Neural cell (in vitro differentiated cells): Measurements from ENCODE around the gene TMEM143.

Source experiments
- MXI1 ChIP-seq: fragments of 450-650 bp; conservative IDR thresholded peaks from 2 replicates; pipeline ENCODE4 v1.6.1; 2014; ENCODE audit warnings: antibody characterized with exemption, mild to moderate bottlenecking; ENCODE audit not compliant: poor library complexity, severe bottlenecking
- POLR2AphosphoS5 ChIP-seq: IDR thresholded peaks from 2 replicates; pipeline ENCODE4 v1.6.1; 2012
- RAD21 ChIP-seq: fragments of 450-650 bp; conservative IDR thresholded peaks from 2 replicates; pipeline ENCODE4 v1.6.1; 2014; ENCODE audit warnings: antibody characterized with exemption, mild to moderate bottlenecking, moderate library complexity
- TF ChIP-seq, protein P1 (sequence below): fragments of 450-650 bp; IDR thresholded peaks from 2 replicates; pipeline ENCODE4 v1.5.1; 2014; ENCODE audit warnings: antibody characterized with exemption, mild to moderate bottlenecking, moderate library complexity; ENCODE audit not compliant: poor library complexity, severe bottlenecking

GRCh38 chr19:48342414-48342738 is 21.4 kb downstream of the TMEM143 start:
- TF ChIP-seq RAD21 (no peak), POLR2AphosphoS5 (no peak), MXI1 (no peak)
- TF ChIP-seq, protein P1, sequence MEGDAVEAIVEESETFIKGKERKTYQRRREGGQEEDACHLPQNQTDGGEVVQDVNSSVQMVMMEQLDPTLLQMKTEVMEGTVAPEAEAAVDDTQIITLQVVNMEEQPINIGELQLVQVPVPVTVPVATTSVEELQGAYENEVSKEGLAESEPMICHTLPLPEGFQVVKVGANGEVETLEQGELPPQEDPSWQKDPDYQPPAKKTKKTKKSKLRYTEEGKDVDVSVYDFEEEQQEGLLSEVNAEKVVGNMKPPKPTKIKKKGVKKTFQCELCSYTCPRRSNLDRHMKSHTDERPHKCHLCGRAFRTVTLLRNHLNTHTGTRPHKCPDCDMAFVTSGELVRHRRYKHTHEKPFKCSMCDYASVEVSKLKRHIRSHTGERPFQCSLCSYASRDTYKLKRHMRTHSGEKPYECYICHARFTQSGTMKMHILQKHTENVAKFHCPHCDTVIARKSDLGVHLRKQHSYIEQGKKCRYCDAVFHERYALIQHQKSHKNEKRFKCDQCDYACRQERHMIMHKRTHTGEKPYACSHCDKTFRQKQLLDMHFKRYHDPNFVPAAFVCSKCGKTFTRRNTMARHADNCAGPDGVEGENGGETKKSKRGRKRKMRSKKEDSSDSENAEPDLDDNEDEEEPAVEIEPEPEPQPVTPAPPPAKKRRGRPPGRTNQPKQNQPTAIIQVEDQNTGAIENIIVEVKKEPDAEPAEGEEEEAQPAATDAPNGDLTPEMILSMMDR = no peak
